IMR-90 (cell line): Measurements from ENCODE around the gene PPIL6. TPM values are rescaled to one million over a fixed set of nuclear protein-coding genes. Genes with fewer than 3 reads are reported as not detected.

ENCODE experiments used
- ATAC-seq: fragments of 200-7000 bp; cut with Tn5 transposase; 2 replicates; pipeline ENCODE4 v1.9.1; 2020; ENCODE audit warnings: low read depth, mild to moderate bottlenecking, moderate library complexity
- BruUV-seq: library from RNA; stranded (reverse); fragments of 400-500 nt; replicated peaks from 2 replicates; lab custom pipeline; 2021; lab: Mats Ljungman, UMichigan
- CTCF ChIA-PET: fragments of 300-600 bp; formaldehyde crosslinking; extraction: SDS; loops from one replicate; lab custom pipeline; 2021; ENCODE audit warnings: antibody characterized with exemption; lab: Yijun Ruan, JAX
- POLR2A ChIA-PET: fragments of 300-600 bp; sonication (Branson Sonifier 250); formaldehyde crosslinking; loops from one replicate; lab custom pipeline; 2022; ENCODE audit warnings: antibody characterized with exemption; ENCODE audit not compliant: unreplicated experiment; lab: Charles Lee
- DNase-seq: peaks from one replicate; pipeline ENCODE4 v3.0.0; 2013
- H2AFZ ChIP-seq: replicated peaks from 2 replicates; pipeline ENCODE3; 2013; ENCODE audit warnings: low read length, mild to moderate bottlenecking; ENCODE audit not compliant: poor library complexity
- H2AK5ac ChIP-seq: 2 replicates; pipeline ENCODE4 v1.6.1; 2013; ENCODE audit warnings: low read depth, low read length, inconsistent platforms
- H2AK9ac ChIP-seq: replicated peaks from 2 replicates; pipeline ENCODE3; 2013; ENCODE audit warnings: mild to moderate bottlenecking, low read depth, low read length, moderate library complexity; ENCODE audit not compliant: poor library complexity
- H2BK120ac ChIP-seq: 2 replicates; pipeline ENCODE4 v1.6.1; 2013; ENCODE audit warnings: low read depth, low read length, inconsistent platforms
- H2BK15ac ChIP-seq: 3 replicates; pipeline ENCODE4 v1.6.1; 2013; ENCODE audit warnings: low read depth, low read length, inconsistent platforms
- H2BK20ac ChIP-seq: 2 replicates; pipeline ENCODE4 v1.6.1; 2013; ENCODE audit warnings: low read depth, mild to moderate bottlenecking, inconsistent platforms, low read length, moderate library complexity
- H2BK5ac ChIP-seq: 2 replicates; pipeline ENCODE4 v1.6.1; 2013; ENCODE audit warnings: mild to moderate bottlenecking, low read depth, low read length, inconsistent platforms; ENCODE audit not compliant: poor library complexity, severe bottlenecking
- H3K14ac ChIP-seq: replicated peaks from 2 replicates; pipeline ENCODE4 v1.6.1; 2013; ENCODE audit warnings: low read depth, low read length, inconsistent platforms
- H3K18ac ChIP-seq: 2 replicates; pipeline ENCODE4 v1.6.1; 2013; ENCODE audit warnings: low read depth, low read length, control low read depth
- H3K23ac ChIP-seq: 2 replicates; pipeline ENCODE4 v1.6.1; 2013; ENCODE audit warnings: low read depth, low read length, inconsistent platforms
- H3K27ac ChIP-seq: 2 replicates; pipeline ENCODE4 v1.5.1; 2013; ENCODE audit warnings: mild to moderate bottlenecking, control low read depth, low read length; ENCODE audit not compliant: insufficient read depth
- H3K27me3 ChIP-seq: 2 replicates; pipeline ENCODE4 v1.6.1; 2013; ENCODE audit warnings: low read length; ENCODE audit not compliant: control insufficient read depth, insufficient read depth
- H3K36me3 ChIP-seq: 2 replicates; pipeline ENCODE4 v1.6.1; 2013; ENCODE audit warnings: low read length, mixed read lengths; ENCODE audit not compliant: control insufficient read depth, insufficient read depth
- H3K4ac ChIP-seq: 2 replicates; pipeline ENCODE4 v1.6.1; 2013; ENCODE audit warnings: low read depth, low read length, inconsistent platforms
- H3K4me1 ChIP-seq: 2 replicates; pipeline ENCODE4 v1.6.1; 2013; ENCODE audit warnings: low read length, mixed read lengths; ENCODE audit not compliant: control insufficient read depth, insufficient read depth
- H3K4me2 ChIP-seq: 2 replicates; pipeline ENCODE4 v1.6.1; 2013; ENCODE audit warnings: low read depth, mild to moderate bottlenecking, control low read depth, low read length, moderate library complexity
- H3K4me3 ChIP-seq: 2 replicates; pipeline ENCODE4 v1.5.1; 2013; ENCODE audit warnings: low read depth, mild to moderate bottlenecking, control low read depth, low read length, moderate library complexity; ENCODE audit not compliant: insufficient read depth
- H3K56ac ChIP-seq: 2 replicates; pipeline ENCODE4 v1.6.1; 2013; ENCODE audit warnings: low read length, inconsistent platforms; ENCODE audit not compliant: insufficient read depth; ENCODE audit errors: extremely low read depth
- H3K79me1 ChIP-seq, 2 experiments: 2 replicates each; pipeline ENCODE4 v1.6.1; 2013; ENCODE audit warnings: low read length in 2 of 2, inconsistent platforms in 1 of 2, low read depth in 1 of 2
- H3K9ac ChIP-seq: 2 replicates; pipeline ENCODE4 v1.6.1; 2013; ENCODE audit warnings: low read depth, low read length, control low read depth
- H3K9me1 ChIP-seq: 2 replicates; pipeline ENCODE4 v1.6.1; 2013; ENCODE audit warnings: low read length, inconsistent platforms; ENCODE audit not compliant: insufficient read depth
- H3K9me3 ChIP-seq: 2 replicates; pipeline ENCODE4 v1.6.1; 2013; ENCODE audit warnings: low read length; ENCODE audit not compliant: control insufficient read depth, insufficient read depth
- H4K20me1 ChIP-seq: 2 replicates; pipeline ENCODE4 v1.6.1; 2013; ENCODE audit warnings: low read length, inconsistent platforms; ENCODE audit not compliant: insufficient read depth
- H4K5ac ChIP-seq: 2 replicates; pipeline ENCODE4 v1.6.1; 2013; ENCODE audit warnings: mild to moderate bottlenecking, low read depth, low read length, control low read depth
- H4K8ac ChIP-seq, 2 experiments: 2 replicates each; pipeline ENCODE4 v1.6.1; 2013; ENCODE audit warnings: low read depth in 2 of 2, low read length in 2 of 2, control low read depth in 1 of 2, inconsistent platforms in 1 of 2
- H4K91ac ChIP-seq: 2 replicates; pipeline ENCODE4 v1.6.1; 2013; ENCODE audit warnings: low read depth, low read length, inconsistent platforms; ENCODE audit not compliant: insufficient read depth
- BHLHE40 ChIP-seq: fragments of 150-350 bp; IDR thresholded peaks from 2 replicates; pipeline ENCODE4 v1.6.1; 2016; ENCODE audit warnings: mild to moderate bottlenecking, low read depth, low read length
- SMC3 ChIP-seq: fragments of 150-350 bp; IDR thresholded peaks from 2 replicates; pipeline ENCODE4 v1.6.1; 2016; ENCODE audit warnings: low read depth, mild to moderate bottlenecking, antibody characterized with exemption, low read length, moderate library complexity
- WGBS, 2 experiments: methylation state at CpG; one replicate each; pipeline versions ENCODE4 v1.1.5 to v1.1.7; 2013; ENCODE audit warnings: missing lambda C conversion rate in 2 of 2; ENCODE audit not compliant: insufficient read length in 1 of 2; ENCODE audit errors: extremely low coverage in 2 of 2; 5-methylcytosine and 5-hydroxymethylcytosine counted together
- dilution Hi-C: fragments of 300-500 bp; cut with HindIII; formaldehyde crosslinking; loops from one replicate; pipeline ENCODE4 v1.14.3; 2018; ENCODE audit warnings: low sequenced_read_pairs; ENCODE audit not compliant: unreplicated experiment
- in situ Hi-C: fragments of 300-500 bp; cut with MboI; formaldehyde crosslinking; loops from 3 replicates; pipeline ENCODE4 v1.14.3; 2019; ENCODE audit warnings: low sequenced_read_pairs, inconsistent platforms, mixed read lengths
- intact Hi-C: fragments of 100-400 bp; cut with micrococcal nuclease; formaldehyde crosslinking; loops from 2 replicates; pipeline ENCODE4 v1.10.0; 2022
- polyA plus RNA-seq, 3 experiments: library from polyadenylated mRNA; depleted of rRNA; stranded (reverse); fragments of >200 nt; gene quantifications; 2 replicates each; pipeline ENCODE4 v1.2.3, GENCODE V29; 2012; ENCODE audit warnings: low replicate concordance in 1 of 3
- total RNA-seq: library from RNA; depleted of rRNA; stranded (reverse); fragments of >200 nt; gene quantifications from 2 replicates; pipeline ENCODE4 v1.2.3, GENCODE V29; 2012

PPIL6 gene
- total and polyA plus RNA-seq, 2 of the 4 experiments (the other 2 are of a cell fraction) = 0.15 to 0.18 TPM

GRCh38 chr6:109347779-109348178, 92.6 kb downstream of the PPIL6 start:
- no peak overlapping the region for H3K4ac ChIP-seq
- no peaks in the 10 kb centered on the region for H3K9me3 ChIP-seq
- no peak overlapping the region for H3K9ac ChIP-seq
- H3K18ac ChIP-seq = no peak overlapping the region
- no peak overlapping the region for H2AK9ac ChIP-seq
- no peaks in the 10 kb centered on the region for H3K79me1 ChIP-seq
- ChIA-PET POLR2A (no interaction called here), CTCF (no interaction called here)
- no peaks in the 10 kb centered on the region for H3K36me3 ChIP-seq
- no peak overlapping the region for H2BK5ac ChIP-seq
- no peak overlapping the region for H2BK120ac ChIP-seq
- no peak overlapping the region for H3K14ac ChIP-seq
- no peak overlapping the region for H2BK15ac ChIP-seq
- in situ Hi-C loops = no loop called here
- no TSS peak for BruUV-seq
- no peak overlapping the region for H3K56ac ChIP-seq
- TF ChIP-seq SMC3 (no peak), BHLHE40 (no peak)
- dilution Hi-C loops = no loop called here
- H2AK5ac ChIP-seq = no peak overlapping the region
- no peak overlapping the region for H3K27ac ChIP-seq
- no peak overlapping the region for H2BK20ac ChIP-seq
- H4K91ac ChIP-seq = no peak overlapping the region
- H3K9me1 ChIP-seq = no peaks in the 10 kb centered on the region; the same call in 1 of the 2 replicates
- no peak for ATAC-seq
- H3K4me3 ChIP-seq = no peak overlapping the region
- intact Hi-C loops = no loop called here
- H4K8ac ChIP-seq = no peak overlapping the region
- H3K4me1 ChIP-seq = peaks cover 4% of the 10 kb centered on the region; the same call in 1 of the 2 replicates
- DNase-seq = no peak
- H4K20me1 ChIP-seq = no peaks in the 10 kb centered on the region
- no peaks in the 10 kb centered on the region for H3K27me3 ChIP-seq
- no peak overlapping the region for H4K5ac ChIP-seq
- 78% methylated on average over 3 of the region's 3 CpGs; no CpG with 5 or more reads in 1 of the 2 experiments for WGBS, 2 experiments
- no peak overlapping the region for H3K23ac ChIP-seq
- H3K4me2 ChIP-seq = no peak overlapping the region
- H2AFZ ChIP-seq = no peak overlapping the region
